ENCODE data around the gene MFRP.

MFRP gene

DNA sequence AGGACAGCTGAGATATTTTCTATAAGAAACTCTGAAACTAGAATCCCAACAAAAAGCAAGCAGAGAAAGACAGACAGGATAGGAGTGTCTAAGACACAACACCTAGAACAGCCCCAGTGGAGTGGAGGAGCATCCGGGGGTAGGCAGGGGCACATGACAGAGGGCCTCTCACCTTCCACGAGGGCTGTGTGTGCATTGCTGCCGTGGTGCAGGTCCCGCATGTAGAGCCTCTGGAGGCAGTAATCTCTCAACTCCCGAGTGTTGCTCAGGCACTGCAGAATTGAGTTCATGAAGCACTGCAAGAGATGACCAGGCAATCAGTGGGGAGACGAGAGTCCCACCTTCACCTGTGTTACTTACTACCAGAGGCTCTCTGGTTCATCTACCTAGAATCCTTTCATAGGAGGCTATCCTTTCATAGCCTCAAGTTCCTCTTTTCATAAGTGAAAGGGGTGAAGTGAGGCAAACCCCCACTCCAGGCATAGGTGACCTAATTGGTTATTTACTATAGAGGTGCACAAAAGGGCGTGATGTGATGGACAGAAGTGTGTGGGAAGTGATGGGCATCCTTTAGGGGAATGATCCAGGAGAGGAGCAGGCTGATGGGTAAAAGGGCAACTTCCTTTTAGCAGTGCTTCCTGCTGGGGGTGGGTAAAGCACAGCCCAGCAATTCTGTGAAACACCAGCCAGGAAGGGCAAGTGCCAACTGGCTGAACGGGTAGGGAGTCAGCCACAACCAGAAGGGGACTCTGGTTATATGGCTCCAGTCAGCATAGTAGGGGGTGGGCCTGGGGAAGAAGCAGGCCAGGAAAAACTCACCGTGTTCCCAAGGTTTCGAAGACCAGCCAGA lies 13.1 kb upstream of the MFRP start:
- no peak for DNase-seq (ENCODE audit: low read depth)

DNA sequence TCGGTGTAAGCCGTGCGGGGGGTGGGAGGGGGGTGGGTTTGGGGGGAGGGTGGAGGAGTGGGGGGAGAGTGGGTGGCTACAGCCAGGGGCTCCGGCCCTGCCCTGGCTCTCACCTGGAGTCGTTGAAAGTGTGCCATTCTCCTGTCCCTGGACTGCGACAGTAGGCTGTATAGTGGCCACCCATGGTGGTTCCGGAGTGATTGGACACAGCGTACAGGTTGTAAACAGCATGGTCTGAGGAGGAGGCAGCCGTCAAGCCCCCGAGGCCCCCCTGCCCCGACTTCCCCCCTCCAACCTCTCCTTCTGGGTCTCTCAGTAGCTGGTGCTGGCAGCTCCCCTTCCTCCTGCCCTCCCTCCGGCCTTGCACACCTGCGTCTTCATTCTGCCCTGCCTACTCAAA lies 10.6 kb upstream of the MFRP start:
- no peak for DNase-seq (ENCODE audit: low read depth)

- DNase-seq (ENCODE audit: low read depth), result peak; percentile 59
Measured at GRCh38 chr11:119356349-119357031, 10.0 kb upstream of the MFRP start.

- no peak for DNase-seq (ENCODE audit: low read depth)
Measured at GRCh38 chr11:119355091-119355843, 8.8 kb upstream of the MFRP start.

DNA sequence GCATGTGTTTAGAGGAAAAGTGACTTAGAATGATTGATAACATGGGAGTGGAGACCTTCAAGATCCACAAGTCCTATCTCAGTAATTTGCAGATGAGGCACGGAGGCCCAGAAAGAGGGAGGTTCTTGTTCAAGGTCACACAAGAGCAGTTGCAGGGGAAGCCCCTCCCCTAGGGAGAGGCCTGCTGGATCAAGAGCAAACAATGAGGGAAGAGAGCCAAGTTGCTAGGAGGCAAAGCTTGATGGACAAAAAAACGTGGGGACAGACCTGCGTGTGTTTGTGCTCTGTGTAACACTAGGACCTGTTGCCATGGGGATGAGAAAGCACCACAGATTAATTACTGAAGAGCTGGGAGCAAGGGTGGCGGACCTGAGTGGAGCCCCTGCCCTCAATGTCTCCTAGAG lies 6.4 kb upstream of the MFRP start:
- peak; percentile 88 for DNase-seq (ENCODE audit: low read depth)

DNA sequence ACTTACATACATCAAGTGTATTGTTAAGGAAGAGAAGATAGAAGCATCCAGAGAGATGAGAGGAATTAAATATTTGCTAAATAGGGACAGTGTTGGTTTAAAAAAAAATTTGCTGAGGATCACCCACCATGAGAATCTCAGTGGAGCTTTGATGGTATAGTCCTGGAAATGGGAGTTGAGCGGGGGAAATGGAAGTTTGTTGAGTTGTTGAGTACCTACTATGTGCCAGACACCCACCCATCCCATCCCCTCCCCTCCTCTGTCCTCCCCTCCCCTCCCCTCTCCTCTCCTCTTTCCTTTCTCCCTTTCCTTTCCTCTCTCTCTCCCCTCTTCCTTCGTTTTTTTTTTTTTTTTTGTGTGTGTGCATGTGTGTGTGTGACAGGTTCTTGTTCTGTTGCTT lies 4.7 kb upstream of the MFRP start:
- no peak for DNase-seq (ENCODE audit: low read depth)

GRCh38 chr11:119350302-119350701 lies 3.8 kb upstream of the MFRP start:
- DNase-seq (ENCODE audit: low read depth), result no peak

DNA sequence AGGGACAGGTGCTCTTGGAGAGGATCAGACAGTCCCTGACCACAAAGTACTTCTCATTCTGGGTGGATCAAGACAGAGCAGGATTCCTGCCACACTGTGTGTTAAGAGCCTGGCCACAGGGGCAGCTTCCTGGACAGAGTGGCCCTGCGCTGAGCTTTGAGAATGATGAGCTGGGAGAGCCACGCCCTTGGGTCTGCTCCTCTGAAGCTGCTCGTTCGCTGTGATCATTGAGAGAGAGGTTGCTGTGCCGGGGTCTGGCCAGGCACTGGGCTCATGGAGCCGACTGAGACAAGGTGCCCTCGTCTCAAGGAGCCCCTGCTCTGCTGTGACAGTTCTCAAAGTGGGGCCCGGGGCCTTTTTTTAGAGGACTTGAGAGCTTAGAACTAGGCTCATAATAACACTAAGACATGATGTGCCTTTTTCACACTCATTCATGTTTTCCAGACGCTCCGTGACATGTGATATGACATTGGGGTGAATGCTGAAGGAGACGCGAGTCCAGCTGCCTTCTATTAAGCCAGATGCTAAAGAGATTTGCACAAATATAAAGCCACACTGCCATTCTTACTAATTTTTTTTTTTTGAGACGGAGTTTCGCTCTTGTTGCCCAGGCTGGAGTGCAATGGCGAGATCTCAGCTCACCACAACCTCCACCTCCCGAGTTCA lies 1.6 kb upstream of the MFRP start:
- no peak for DNase-seq (ENCODE audit: low read depth)

DNA sequence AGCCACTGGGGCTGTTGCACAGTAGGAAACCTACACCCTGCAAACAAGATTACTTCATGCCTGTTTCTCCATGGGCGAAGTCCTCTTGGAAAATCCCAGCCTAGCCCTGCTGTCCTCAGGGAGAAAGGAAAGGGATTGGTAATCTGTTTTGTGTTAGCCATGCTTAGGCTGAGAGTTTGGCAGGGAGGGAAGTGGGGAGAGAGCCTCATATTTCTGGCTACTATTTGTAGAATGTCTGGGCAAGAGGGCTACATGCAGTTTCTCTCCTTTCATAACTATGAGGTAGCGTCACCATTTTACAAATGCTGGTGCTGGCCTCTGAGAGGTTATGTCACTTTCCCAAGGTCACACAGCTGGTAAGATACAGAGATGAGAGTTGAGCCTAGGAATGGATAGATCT lies 737 bp upstream of the MFRP start:
- no peak for DNase-seq (ENCODE audit: low read depth)

DNA sequence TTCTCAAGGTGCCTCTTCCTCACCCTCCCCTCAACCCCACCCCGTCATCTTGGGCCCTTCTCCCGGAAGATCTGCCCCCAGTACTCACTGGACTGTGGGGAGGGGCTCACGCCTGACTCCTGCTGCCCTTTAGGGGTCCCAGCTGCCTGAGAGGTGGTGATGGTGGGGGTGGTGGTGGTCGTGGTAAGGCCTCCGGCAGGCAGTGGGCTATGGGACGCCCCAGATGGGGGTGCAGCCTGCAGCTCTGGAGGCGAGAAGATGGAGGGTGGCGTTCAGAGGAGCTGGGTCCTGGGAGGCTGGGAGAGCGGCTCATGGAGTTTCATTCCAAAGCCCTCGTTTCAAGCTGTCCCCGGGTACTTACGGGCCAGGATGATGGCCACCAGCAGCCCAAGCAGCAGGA lies 820 bp downstream of the MFRP start:
- no peak for DNase-seq (ENCODE audit: low read depth)

GRCh38 chr11:119344291-119345010 lies 2.1 kb downstream of the MFRP start:
- DNase-seq (ENCODE audit: low read depth), result no peak

GRCh38 chr11:119343726-119344125 lies 2.8 kb downstream of the MFRP start:
- no peak for DNase-seq (ENCODE audit: low read depth)

DNA sequence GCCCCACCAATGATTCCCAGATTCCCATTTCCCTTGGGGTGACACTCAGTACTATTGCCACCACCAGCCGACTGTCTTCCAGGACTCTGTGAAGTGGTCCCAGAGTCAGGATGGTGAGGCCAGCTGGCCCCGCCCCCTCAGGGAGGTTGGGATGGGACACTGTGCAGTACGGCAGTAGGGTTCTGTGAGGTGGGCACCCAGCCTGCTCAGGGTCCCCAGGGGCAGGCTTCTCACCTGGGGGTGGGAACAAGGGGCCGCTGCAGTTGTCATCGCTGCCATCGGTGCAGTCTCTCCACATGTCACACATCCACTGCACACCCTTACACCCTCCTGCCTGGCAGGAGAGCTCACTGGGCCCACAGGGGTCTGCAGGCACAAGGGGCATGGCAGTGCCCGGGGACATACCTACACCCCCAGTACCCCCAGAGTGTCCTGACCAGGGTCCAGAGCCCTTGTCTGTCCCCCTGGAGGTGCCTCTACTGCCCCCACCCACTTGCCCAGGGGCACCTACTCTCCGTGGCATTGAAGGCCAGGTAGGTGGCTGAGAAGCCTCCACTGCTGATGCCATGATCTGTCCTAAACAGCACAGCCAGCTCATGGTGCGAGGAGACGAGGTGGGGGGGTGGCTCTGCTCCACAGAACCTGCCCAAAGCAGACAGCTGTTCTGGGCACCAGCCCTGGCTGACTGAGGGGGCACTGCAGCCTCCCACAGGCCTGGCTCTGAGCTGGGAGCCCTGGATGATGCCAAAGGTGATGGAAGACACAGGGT lies 4.0 kb downstream of the MFRP start:
- DNase-seq (ENCODE audit: low read depth), result no peak

- DNase-seq (ENCODE audit: low read depth), result no peak
Measured at GRCh38 chr11:119342023-119342300, 4.5 kb downstream of the MFRP start.

DNA sequence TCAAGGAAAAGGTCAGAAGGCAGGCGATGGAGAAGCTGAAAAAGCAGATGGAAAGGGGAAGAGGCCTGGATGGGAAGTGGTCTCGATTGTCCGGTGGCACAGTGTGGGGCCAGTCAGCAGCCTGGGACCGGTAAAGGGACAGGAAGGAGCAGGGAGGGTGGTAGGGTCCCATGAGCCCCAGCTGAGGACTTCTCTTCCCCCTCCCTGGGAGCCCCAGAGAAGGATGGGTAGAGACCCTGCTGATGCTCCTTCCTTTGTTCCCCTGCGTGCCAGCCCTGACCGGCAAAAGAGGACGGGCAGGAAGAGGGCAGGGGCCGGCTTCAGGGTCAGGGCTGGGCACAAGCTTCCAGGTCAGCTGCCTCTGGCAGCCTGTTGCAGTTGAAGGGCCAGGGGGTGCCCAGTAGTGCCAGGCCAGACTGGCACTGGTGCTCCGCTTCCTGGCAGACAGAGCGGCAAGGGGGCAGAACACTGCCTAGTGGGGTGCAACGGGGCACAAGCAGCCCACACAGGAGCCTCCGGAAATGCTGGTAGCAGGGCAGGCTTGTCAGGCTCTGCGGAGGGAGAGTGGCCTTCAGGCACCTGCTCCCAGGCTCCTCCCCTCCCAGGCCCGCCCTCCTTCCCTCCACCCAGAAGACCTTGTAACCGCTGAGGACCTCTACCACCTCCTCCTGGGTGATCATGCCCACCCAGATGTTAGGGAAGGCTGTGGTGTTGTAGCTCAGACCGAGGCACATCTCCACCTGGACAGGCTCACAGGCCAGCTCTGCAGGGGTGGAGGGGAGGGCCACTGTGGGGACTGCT lies 5.1 kb downstream of the MFRP start:
- DNase-seq (ENCODE audit: low read depth), result no peak

GRCh38 chr11:119340335-119341221 lies 5.9 kb downstream of the MFRP start, which contains the start of gene C1QTNF5:
C1QTNF5 (minus strand) TSS chr11:119340883; CDS start chr11:119340397, 486 bp downstream.
- peak; percentile 61 for DNase-seq (ENCODE audit: low read depth)

GRCh38 chr11:119339589-119340334 lies 6.7 kb downstream of the MFRP start:
- peak; percentile 40 for DNase-seq (ENCODE audit: low read depth)

DNA sequence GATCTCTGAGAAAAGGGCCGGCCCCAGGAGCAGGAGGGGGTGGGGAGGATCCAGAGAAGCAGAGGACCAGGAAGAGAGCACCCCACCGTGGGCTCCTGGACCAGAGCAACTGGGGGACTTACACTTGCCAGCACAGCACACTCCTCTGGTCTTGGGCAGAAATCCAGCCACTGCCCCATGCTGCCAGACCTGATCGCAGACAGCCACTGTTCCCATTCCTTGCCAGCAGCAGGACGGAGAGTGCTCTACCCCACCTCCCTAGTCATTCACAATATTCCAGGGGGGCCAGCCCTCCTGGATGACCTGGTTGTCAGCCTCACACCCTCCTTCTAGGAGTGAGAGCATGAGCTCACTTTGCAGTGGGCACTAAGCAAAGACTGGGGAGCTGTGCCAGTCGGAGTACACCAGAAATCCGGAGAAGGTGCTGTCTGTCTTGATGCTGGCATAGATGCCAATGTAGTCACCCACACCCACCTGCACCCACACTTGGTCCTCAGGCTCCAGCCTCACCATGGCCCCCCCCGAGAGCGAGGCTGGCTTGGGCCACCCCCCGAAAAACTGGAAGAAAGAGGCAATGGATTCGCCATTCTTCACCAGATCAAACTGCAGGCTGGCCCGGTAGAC lies 7.4 kb downstream of the MFRP start:
- DNase-seq (ENCODE audit: low read depth), result no peak
